Fibroblast of the aortic adventitia (primary cell): ENCODE results near the gene CCDC38. TPM values are rescaled to one million over a fixed set of nuclear protein-coding genes. Genes with fewer than 3 reads are reported as not detected.

ENCODE experiments used
- DNase-seq: peaks from one replicate; pipeline ENCODE4 v3.0.0-alpha.2; 2010; ENCODE audit warnings: low read depth
- H3K4me3 ChIP-seq: 2 replicates; pipeline ENCODE4 v1.5.1; 2011; ENCODE audit warnings: low read depth, mild to moderate bottlenecking, control low read depth, low read length, moderate library complexity
- total RNA-seq: library from RNA; depleted of rRNA; stranded (reverse); fragments of >200 nt; gene quantifications from 2 replicates; pipeline ENCODE4 v1.2.3, GENCODE V29; 2012; ENCODE audit warnings: low replicate concordance
- TF ChIP-seq, protein P1 (sequence below): IDR thresholded peaks from 2 replicates; pipeline ENCODE4 v1.5.1; 2011; ENCODE audit warnings: mild to moderate bottlenecking, low read length, control low read depth, inconsistent platforms; ENCODE audit not compliant: insufficient read depth

The CCDC38 gene
- total RNA-seq, 1 donor: not detected

DNA sequence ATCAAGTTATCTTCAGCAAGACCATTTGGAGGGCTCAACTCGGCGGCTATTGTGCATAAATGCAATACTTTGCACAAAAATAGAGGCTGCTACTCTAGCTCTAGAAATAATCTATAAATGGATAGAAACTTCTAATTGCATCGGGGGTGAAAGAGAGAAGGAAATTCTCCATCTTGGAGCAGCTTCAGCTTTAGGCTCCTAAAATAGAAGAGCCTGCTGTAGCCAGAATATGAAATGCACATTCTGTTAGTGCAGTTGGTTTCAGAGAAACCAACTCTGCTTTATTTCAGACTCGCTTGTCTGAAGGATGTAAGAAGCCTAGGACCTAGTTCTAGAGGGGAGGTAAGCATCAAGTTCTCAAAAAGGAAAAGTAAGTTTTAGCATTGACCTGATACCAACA is 45.6 kb downstream of the CCDC38 start:
- TF ChIP-seq, protein P1, sequence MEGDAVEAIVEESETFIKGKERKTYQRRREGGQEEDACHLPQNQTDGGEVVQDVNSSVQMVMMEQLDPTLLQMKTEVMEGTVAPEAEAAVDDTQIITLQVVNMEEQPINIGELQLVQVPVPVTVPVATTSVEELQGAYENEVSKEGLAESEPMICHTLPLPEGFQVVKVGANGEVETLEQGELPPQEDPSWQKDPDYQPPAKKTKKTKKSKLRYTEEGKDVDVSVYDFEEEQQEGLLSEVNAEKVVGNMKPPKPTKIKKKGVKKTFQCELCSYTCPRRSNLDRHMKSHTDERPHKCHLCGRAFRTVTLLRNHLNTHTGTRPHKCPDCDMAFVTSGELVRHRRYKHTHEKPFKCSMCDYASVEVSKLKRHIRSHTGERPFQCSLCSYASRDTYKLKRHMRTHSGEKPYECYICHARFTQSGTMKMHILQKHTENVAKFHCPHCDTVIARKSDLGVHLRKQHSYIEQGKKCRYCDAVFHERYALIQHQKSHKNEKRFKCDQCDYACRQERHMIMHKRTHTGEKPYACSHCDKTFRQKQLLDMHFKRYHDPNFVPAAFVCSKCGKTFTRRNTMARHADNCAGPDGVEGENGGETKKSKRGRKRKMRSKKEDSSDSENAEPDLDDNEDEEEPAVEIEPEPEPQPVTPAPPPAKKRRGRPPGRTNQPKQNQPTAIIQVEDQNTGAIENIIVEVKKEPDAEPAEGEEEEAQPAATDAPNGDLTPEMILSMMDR: no peak
- no peak overlapping the region for H3K4me3 ChIP-seq
- no peak for DNase-seq

DNA sequence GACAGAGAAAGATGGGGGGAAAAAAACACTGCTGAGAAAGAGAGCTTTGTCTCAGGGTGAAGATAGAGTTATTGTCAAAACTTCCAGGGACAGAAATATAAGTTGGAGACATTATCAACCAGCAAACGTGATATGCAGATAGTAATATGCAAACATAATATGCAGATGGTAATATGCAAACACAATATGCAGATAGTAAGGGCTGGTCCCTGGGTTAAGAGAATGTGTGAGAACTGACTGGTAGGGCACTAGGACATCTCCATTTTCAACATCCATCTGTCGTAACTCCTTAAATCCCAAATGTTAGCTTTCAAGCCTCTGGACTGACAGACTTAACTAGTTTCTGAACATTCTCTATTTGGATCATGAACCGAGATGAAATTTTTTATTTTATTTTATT is 51.5 kb downstream of the CCDC38 start:
- no peak for DNase-seq
- TF ChIP-seq, protein P1: no peak
- no peak overlapping the region for H3K4me3 ChIP-seq

DNA sequence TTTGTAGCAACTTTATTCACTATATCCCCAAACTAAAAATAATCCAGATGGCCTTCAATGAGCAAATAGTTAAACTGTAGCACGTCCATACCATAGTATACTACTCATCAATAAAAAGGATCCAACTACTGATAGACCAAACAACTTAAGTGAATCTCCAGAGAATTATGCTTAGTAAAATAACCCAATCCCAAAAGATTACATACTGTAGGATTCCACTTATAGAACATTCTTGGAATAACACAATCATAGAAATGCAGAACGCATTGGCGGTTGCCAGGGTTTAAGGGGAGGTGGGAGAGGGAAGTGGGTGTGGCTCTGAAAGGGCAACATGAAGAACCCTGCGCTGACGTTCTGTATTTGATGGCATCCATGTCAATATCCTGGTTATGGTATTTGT is 55.1 kb downstream of the CCDC38 start:
- TF ChIP-seq, protein P1: no peak
- no peak overlapping the region for H3K4me3 ChIP-seq

DNA sequence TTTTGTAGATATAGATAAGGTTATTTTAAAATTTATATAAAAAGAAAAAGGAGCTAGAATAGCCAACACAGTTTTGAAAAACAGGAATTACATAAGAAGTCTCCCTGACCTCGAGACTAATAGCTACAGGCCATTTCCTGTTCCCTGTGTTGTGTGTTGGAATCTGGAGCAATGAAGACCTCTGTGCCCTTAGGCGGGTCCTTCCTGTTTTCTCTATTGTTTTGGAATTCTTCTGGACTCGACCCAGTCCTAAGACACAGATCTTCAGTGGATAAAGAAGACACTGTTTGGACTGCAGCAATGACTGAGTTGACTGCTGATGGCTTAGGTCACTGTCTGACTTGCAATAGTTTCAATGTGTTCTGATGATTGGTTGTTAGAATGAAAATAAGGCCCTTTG is 57.4 kb downstream of the CCDC38 start:
- TF ChIP-seq, protein P1: no peak
- DNase-seq: no peak
- H3K4me3 ChIP-seq: no peak overlapping the region

More for the DNA sequence above, 55.1 kb downstream of the CCDC38 start:
- DNase-seq: no peak

DNA sequence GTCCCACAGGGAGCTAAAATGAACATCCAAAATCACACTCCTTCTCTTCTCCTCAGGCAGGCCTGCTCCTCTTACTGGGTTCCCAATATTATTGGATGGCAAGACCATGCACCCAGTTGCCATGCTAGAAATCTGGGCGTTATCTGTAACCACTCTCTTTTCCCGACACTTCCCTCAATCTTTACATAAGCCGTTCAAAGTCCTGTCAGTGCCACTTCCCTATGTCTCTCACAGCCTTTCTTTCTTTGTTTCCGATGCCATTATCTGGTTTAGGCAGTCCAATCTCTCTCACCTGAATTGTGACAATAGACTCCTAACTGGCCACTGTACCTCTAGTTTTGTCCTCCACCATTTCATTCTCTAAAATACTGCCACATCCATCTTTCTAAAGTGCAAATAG is 59.5 kb downstream of the CCDC38 start:
- H3K4me3 ChIP-seq: no peak overlapping the region
- no peak for DNase-seq
- TF ChIP-seq, protein P1: no peak

DNA sequence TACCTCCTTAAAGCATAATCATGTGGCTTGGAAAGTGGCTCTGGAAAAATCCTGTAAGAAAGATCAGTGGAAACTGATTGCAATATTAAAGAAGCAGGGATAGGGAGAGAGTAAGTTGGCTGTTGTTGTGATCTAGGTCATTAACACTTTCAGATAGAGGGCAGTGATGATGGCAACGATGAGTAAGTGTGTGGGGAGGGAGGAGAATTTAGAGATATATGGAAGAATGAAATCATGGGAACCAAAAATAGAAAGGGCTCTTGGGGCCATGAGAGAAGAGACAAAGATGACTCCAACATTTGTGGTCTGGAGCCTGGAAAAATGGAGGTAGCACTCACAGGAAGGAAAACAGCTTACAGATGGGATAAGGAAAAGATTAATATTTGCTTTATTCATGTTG is 60.3 kb downstream of the CCDC38 start:
- no peak overlapping the region for H3K4me3 ChIP-seq
- TF ChIP-seq, protein P1: no peak
- DNase-seq: peak; percentile 26

DNA sequence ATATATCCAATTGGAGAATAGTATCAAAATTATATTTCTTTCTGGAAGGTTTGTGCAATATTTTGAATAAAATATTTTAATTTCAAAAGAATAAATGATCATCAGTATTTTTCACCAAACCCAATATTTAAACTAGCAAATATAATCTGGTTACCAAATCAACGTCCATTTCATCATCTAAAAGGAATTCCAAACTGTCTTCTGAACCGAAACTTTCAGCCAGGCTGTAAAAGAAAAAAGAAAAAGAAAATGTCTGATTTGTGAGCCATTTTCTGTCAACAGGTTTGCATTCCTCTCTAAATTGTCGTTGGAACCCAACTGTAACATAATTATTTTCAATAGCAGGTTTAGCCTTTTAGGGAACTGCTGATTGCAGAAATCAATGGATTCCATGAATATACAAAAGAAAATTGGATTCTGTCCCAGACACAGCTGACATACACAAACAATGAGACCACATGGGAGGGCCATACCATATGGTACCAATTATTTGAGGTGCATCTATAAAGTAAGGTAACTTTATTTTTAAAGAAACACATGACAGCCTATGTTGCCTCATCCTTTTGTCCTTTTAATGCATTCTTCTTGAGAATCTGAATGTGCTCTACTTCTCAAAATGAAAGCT is 61.0 kb downstream of the CCDC38 start:
- H3K4me3 ChIP-seq: no peak overlapping the region
- DNase-seq: peak; percentile 62
- TF ChIP-seq, protein P1: no peak
